A549 (cell line): ENCODE measurements around the gene SPP1. TPM values are rescaled to one million over a fixed set of nuclear protein-coding genes. Genes with fewer than 3 reads are reported as not detected.

Experiments
- ATAC-seq, 2 experiments: fragments of 200-7000 bp in 1 of 2; fragments of >200 bp in 1 of 2; cut with Nextera tagmentation in 1 of 2; cut with Tn5 transposase in 1 of 2; 3 replicates each; pipeline versions ENCODE4 v1.8.0 to v1.9.1; 2018 to 2020; ENCODE audit warnings: mild to moderate bottlenecking in 1 of 2, moderate library complexity in 1 of 2
- CTCF ChIA-PET: fragments of 300-600 bp; sonication (Branson Sonifier 250); formaldehyde crosslinking; extraction: SDS; loops from one replicate; lab custom pipeline; 2021; ENCODE audit warnings: antibody characterized with exemption, inconsistent platforms; lab: Yijun Ruan, JAX
- POLR2A ChIA-PET: fragments of 350-600 bp; formaldehyde crosslinking; extraction: SDS; loops from one replicate; lab custom pipeline; 2021; ENCODE audit warnings: antibody characterized with exemption, inconsistent platforms; lab: Yijun Ruan, JAX
- DNase-seq, 2 experiments: peaks; one replicate each; pipeline versions ENCODE4 v3.0.0 to v3.0.0-alpha.2; 2011 to 2016; ENCODE audit warnings: low read depth in 1 of 2, low spot score in 1 of 2
- FAIRE-seq: peaks from 2 replicates; lab custom pipeline; 2011; peaks lifted over from hg19 to GRCh38; lab: Jason Lieb, UNC
- H3K27ac ChIP-seq, 2 experiments: fragments of >200 bp; sonication (Bioruptor Twin); formaldehyde crosslinking; 3 replicates each; pipeline ENCODE4 v1.5.1; 2016 to 2017
- H3K4me1 ChIP-seq: fragments of >200 bp; sonication (Bioruptor Twin); formaldehyde crosslinking; 3 replicates; pipeline ENCODE4 v1.6.1; 2016
- H3K4me2 ChIP-seq: fragments of >200 bp; sonication (Bioruptor Twin); formaldehyde crosslinking; 3 replicates; pipeline ENCODE4 v1.6.1; 2016
- H3K4me3 ChIP-seq: fragments of >200 bp; sonication (Bioruptor Twin); formaldehyde crosslinking; 3 replicates; pipeline ENCODE4 v1.5.1; 2016
- H3K9me3 ChIP-seq: fragments of >200 bp; sonication (Bioruptor Twin); formaldehyde crosslinking; 3 replicates; pipeline ENCODE4 v1.6.1; 2016
- BCL3 ChIP-seq: fragments of >200 bp; sonication (Bioruptor Twin); formaldehyde crosslinking; IDR thresholded peaks from 3 replicates; pipeline ENCODE4 v1.6.1; 2016
- BHLHE40 ChIP-seq: IDR thresholded peaks from 2 replicates; pipeline ENCODE4 v1.6.1; 2012; ENCODE audit warnings: low read depth, low read length, inconsistent platforms
- EHMT2 ChIP-seq: fragments of 200-600 bp; sonication (generic); IDR thresholded peaks from 2 replicates; pipeline ENCODE4 v1.6.1; 2016; ENCODE audit warnings: antibody characterized with exemption, low read depth, mild to moderate bottlenecking, moderate library complexity
- FOSB ChIP-seq: fragments of 250-450 bp; sonication (Bioruptor Pico); IDR thresholded peaks from 2 replicates; pipeline ENCODE4 v1.5.0; 2020; ENCODE audit warnings: mild to moderate bottlenecking, moderate library complexity
- FOSL2 ChIP-seq, 2 experiments: fragments of 450-650 bp in 1 of 2; fragments of >200 bp in 1 of 2; sonication (Bioruptor Twin) in 1 of 2; formaldehyde crosslinking; IDR thresholded peaks; 2 replicates each; pipeline versions ENCODE4 v1.5.0 to v1.6.1; 2016 to 2020; ENCODE audit warnings: mild to moderate bottlenecking in 1 of 2, moderate library complexity in 1 of 2
- HMGXB4 ChIP-seq: fragments of 250-450 bp; sonication (Bioruptor Pico); IDR thresholded peaks from 2 replicates; pipeline ENCODE4 v1.5.0; 2021; ENCODE audit warnings: mild to moderate bottlenecking, moderate library complexity, borderline replicate concordance
- PBX3 ChIP-seq: IDR thresholded peaks from 2 replicates; pipeline ENCODE4 v1.6.1; 2012
- POLR2AphosphoS2 ChIP-seq: conservative IDR thresholded peaks from 2 replicates; pipeline ENCODE4 v1.6.1; 2012; ENCODE audit warnings: low read length, improper control_type of control experiment, inconsistent platforms
- REST ChIP-seq: fragments of 200-600 bp; sonication (generic); IDR thresholded peaks from 2 replicates; pipeline ENCODE4 v1.6.1; 2016; ENCODE audit warnings: antibody characterized with exemption, mild to moderate bottlenecking, moderate library complexity
- RFX5 ChIP-seq: fragments of 450-650 bp; IDR thresholded peaks from 2 replicates; pipeline ENCODE4 v1.7.1; 2014; ENCODE audit warnings: antibody characterized with exemption, mild to moderate bottlenecking, moderate library complexity
- ZC3H11A ChIP-seq: fragments of 450-650 bp; IDR thresholded peaks from 2 replicates; pipeline ENCODE4 v1.6.1; 2014; ENCODE audit warnings: antibody characterized with exemption, mild to moderate bottlenecking
- WGBS: methylation state at CpG from one replicate; pipeline ENCODE4 v1.1.6; 2017; ENCODE audit errors: missing lambda C conversion rate; 5-methylcytosine and 5-hydroxymethylcytosine counted together
- polyA plus RNA-seq, 4 experiments: library from polyadenylated mRNA; depleted of rRNA in 3 of 4; stranded (reverse); fragments of >200 nt; fragmentation: RNase III in 1 of 4; extraction: RNeasy Plus Mini Kit Qiagen cat#74134 plus additional on column Dnase treatment in 1 of 4; gene quantifications; 2 replicates in 3 of 4; 3 replicates in 1 of 4; pipeline ENCODE4 v1.2.3, GENCODE V29; 2011 to 2017
- TF ChIP-seq, protein P1 (sequence below): IDR thresholded peaks from 2 replicates; pipeline ENCODE4 v1.6.1; 2012; ENCODE audit warnings: low read depth, borderline replicate concordance

Gene SPP1
- polyA plus RNA-seq, 2 of the 4 experiments (the other 2 are of a cell fraction): 226 to 415 TPM

DNA sequence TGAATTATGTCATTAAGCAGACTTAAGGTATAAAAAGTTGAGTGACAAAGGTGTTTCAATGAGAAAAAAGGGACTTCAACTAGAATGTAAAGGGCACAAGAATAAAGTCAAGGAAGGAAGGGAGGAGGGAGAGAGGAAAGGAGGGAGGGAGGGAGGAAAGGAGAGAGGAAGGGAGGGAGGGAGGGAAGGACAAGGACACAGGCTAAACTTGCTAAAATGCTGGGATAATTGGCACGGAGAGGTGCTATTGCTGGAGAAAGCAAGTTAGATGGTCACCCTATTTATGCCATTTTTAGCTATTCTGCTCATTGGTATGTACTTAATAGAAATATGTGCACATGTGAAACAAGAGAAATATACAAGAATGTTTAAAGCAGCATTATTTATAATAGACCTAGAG lies 44.9 kb upstream of the SPP1 start:
- TF ChIP-seq REST: no peak
- no peak for TF ChIP-seq BHLHE40
- TF ChIP-seq HMGXB4: no peak
- TF ChIP-seq FOSB (CRISPR knock-in tag): no peak
- no peak for TF ChIP-seq PBX3
- FAIRE-seq: no peak
- ATAC-seq: no peak
- ChIA-PET CTCF (no interaction called here), POLR2A (interaction anchor here (0.6 kb wide), 1 partner anchor 78 kb away, joined by 5 read pairs; no protein-coding TSS in a partner anchor)
- WGBS: 4% methylated on average over 1 of the region's 1 CpG
- H3K4me3 ChIP-seq: no peak overlapping the region
- H3K9me3 ChIP-seq: peaks cover 3% of the 10 kb centered on the region; the same call in 1 of the 3 replicates
- H3K27ac ChIP-seq: no peak overlapping the region
- no peaks in the 10 kb centered on the region for H3K4me1 ChIP-seq
- no peak overlapping the region for H3K4me2 ChIP-seq
- DNase-seq: no peak

GRCh38 chr4:87931932-87932331 lies 43.6 kb upstream of the SPP1 start:
- ATAC-seq (no peak), FAIRE-seq (no peak), DNase-seq (no peak)
- H3K4me2 ChIP-seq: no peak overlapping the region
- no peak overlapping the region for H3K27ac ChIP-seq
- 0% methylated on average over 1 of the region's 1 CpG for WGBS
- peaks cover 3% of the 10 kb centered on the region; the same call in 1 of the 3 replicates for H3K9me3 ChIP-seq
- TF ChIP-seq POLR2AphosphoS2 (no peak), BHLHE40 (no peak), RFX5 (no peak), FOSL2 (IDR thresholded peaks at IDR 0.05) (no peak), FOSL2 (CRISPR knock-in tag; IDR thresholded peaks at IDR 0.05) (no peak), ZC3H11A (no peak), PBX3 (no peak), EHMT2 (no peak), BCL3 (no peak)
- TF ChIP-seq, protein P1, sequence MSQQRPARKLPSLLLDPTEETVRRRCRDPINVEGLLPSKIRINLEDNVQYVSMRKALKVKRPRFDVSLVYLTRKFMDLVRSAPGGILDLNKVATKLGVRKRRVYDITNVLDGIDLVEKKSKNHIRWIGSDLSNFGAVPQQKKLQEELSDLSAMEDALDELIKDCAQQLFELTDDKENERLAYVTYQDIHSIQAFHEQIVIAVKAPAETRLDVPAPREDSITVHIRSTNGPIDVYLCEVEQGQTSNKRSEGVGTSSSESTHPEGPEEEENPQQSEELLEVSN: no peak
- H3K4me3 ChIP-seq: no peak overlapping the region
- H3K4me1 ChIP-seq: no peaks in the 10 kb centered on the region
- ChIA-PET CTCF (no interaction called here), POLR2A (no interaction called here)
